ENCODE data around the gene LTBP3. TPM values are rescaled to one million over a fixed set of nuclear protein-coding genes. Genes with fewer than 3 reads are reported as not detected.

Gene LTBP3
- total RNA-seq, 1 experiment from 2014 or later, result 10.6 TPM

DNA sequence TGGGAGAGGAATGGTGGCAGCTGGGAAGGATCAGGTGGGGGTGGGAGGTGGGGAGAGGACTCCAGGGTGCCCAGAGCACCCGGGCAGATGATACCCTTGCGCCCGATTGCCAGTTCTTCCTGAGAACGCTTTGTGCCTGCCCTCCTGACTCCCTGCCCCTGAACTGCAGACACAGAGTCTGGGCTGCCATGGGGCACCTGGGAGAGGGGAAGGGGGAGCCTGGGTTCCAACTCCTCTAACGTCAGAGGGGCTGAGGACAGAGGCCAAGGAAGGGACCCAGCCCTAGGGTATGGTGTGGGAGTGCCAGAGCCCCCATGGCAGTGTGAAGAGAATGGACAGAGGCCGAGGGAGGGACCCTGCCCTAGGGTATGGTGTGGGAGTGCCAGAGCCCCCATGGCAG is 38.4 kb upstream of the LTBP3 start:
- Histone ChIP-seq H2BK120ac (ENCODE audit: low read depth, low read length, poor library complexity, severe bottlenecking) (no peak overlapping the region), H3K4me2 (ENCODE audit: insufficient read depth, insufficient read length, low read length) (no peak overlapping the region), H2AFZ (ENCODE audit: low read length) (no peak overlapping the region), H3K23ac (ENCODE audit: insufficient read length, low read depth, low read length) (no peak overlapping the region), H3K9me3 (ENCODE audit: control insufficient read depth, low read depth, low read length) (no peaks in the 10 kb centered on the region), H2BK20ac (ENCODE audit: low read depth, low read length, poor library complexity, severe bottlenecking) (no peak overlapping the region), H3K79me2 (ENCODE audit: insufficient read depth, low read length) (no peaks in the 10 kb centered on the region), H3K14ac (ENCODE audit: insufficient read depth, low read length) (no peak overlapping the region), H3K56ac (ENCODE audit: insufficient read length, low read depth, low read length) (no peak overlapping the region), H3K27ac (ENCODE audit: insufficient read length, low read depth, low read length) (no peak overlapping the region), H3K9ac (ENCODE audit: extremely low read depth, insufficient read length, low read length) (no peak overlapping the region), H2BK5ac (ENCODE audit: insufficient read length, low read length) (no peak overlapping the region), H4K5ac (ENCODE audit: insufficient read length, low read depth, low read length) (no peak overlapping the region), H2BK15ac (ENCODE audit: low read depth, low read length) (no peak overlapping the region), H4K91ac (ENCODE audit: insufficient read length, low read depth, low read length) (no peak overlapping the region), H3K18ac (ENCODE audit: insufficient read length, low read depth, low read length) (no peak overlapping the region), H2AK5ac (ENCODE audit: insufficient read length, low read length) (no peak overlapping the region), H3K4me1 (ENCODE audit: insufficient read depth, low read length) (no peaks in the 10 kb centered on the region; the same call in 1 of the 2 replicates), H3K23me2 (ENCODE audit: insufficient read length, low read depth, low read length, poor library complexity, severe bottlenecking) (no peaks in the 10 kb centered on the region), H3K4ac (ENCODE audit: low read depth, low read length) (no peak overlapping the region), H3K27me3 (ENCODE audit: insufficient read depth, low read length) (no peaks in the 10 kb centered on the region; the same call in 1 of the 2 replicates), H3T11ph (ENCODE audit: low read length) (no peak overlapping the region), H3K79me1 (ENCODE audit: insufficient read depth, low read depth, low read length, poor library complexity, severe bottlenecking) (no peaks in the 10 kb centered on the region), H2BK12ac (ENCODE audit: insufficient read length, low read depth, low read length) (no peak overlapping the region), H4K8ac (replicated peaks; ENCODE audit: insufficient read length, low read depth, low read length) (no peak overlapping the region), H4K20me1 (ENCODE audit: control insufficient read depth, insufficient read depth, insufficient read length) (no peaks in the 10 kb centered on the region)
- no peaks in the 10 kb centered on the region for H3K9me3 Mint-ChIP-seq
- H3K27ac Mint-ChIP-seq, result no peak overlapping the region
- peaks cover 22% of the 10 kb centered on the region for H3K27me3 Mint-ChIP-seq (ENCODE audit: low read depth)
- peaks cover 6 to 10% of the 10 kb centered on the region in 2 experiments for H3K4me1 Mint-ChIP-seq
- TF ChIP-seq, protein P1, sequence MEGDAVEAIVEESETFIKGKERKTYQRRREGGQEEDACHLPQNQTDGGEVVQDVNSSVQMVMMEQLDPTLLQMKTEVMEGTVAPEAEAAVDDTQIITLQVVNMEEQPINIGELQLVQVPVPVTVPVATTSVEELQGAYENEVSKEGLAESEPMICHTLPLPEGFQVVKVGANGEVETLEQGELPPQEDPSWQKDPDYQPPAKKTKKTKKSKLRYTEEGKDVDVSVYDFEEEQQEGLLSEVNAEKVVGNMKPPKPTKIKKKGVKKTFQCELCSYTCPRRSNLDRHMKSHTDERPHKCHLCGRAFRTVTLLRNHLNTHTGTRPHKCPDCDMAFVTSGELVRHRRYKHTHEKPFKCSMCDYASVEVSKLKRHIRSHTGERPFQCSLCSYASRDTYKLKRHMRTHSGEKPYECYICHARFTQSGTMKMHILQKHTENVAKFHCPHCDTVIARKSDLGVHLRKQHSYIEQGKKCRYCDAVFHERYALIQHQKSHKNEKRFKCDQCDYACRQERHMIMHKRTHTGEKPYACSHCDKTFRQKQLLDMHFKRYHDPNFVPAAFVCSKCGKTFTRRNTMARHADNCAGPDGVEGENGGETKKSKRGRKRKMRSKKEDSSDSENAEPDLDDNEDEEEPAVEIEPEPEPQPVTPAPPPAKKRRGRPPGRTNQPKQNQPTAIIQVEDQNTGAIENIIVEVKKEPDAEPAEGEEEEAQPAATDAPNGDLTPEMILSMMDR (conservative IDR thresholded peaks at IDR 0.05), result no peak
- H3K4me3 Mint-ChIP-seq, result no peak overlapping the region
- WGBS (ENCODE audit: extremely low coverage, insufficient read length, low lambda C conversion rate), result no CpG with 5 or more reads among the region's 6 CpGs
- peaks cover 4 to 16% (median 6%) of the 10 kb centered on the region in 3 experiments for H3K36me3 Mint-ChIP-seq (ENCODE audit: insufficient read depth in 1 of 3, low read depth in 3 of 3)
- no peak for DNase-seq

Data from H9 (cell line).